HepG2 (cell line): Measurements from ENCODE around the gene TAMALIN. TPM values are rescaled to one million over a fixed set of nuclear protein-coding genes. Genes with fewer than 3 reads are reported as not detected.
A peak's percentile ranks its signal among the peaks of the same experiment; 100 is the strongest.

Experiments
- ATF7-NPFF ChIP-seq: sonication (generic); formaldehyde crosslinking; IDR thresholded peaks from 2 replicates; pipeline ENCODE4 v1.8.1; 2023; ENCODE audit warnings: mild to moderate bottlenecking, low read depth, missing genetic modification reagents, moderate library complexity
- BATF2 ChIP-seq: sonication (generic); formaldehyde crosslinking; IDR thresholded peaks from 2 replicates; pipeline ENCODE4 v1.8.0; 2022; ENCODE audit warnings: mild to moderate bottlenecking, missing genetic modification reagents, moderate library complexity
- CBX5 ChIP-seq: sonication (generic); formaldehyde crosslinking; IDR thresholded peaks from 2 replicates; pipeline ENCODE4 v1.4.0; 2020; ENCODE audit warnings: missing genetic modification reagents, borderline replicate concordance
- ETS1 ChIP-seq: sonication (generic); formaldehyde crosslinking; IDR thresholded peaks from 2 replicates; pipeline ENCODE4 v1.4.0; 2020; ENCODE audit warnings: missing genetic modification reagents
- FOXC1 ChIP-seq: sonication (generic); formaldehyde crosslinking; IDR thresholded peaks from 2 replicates; pipeline ENCODE4 v1.8.0; 2022; ENCODE audit warnings: mild to moderate bottlenecking, missing genetic modification reagents, borderline replicate concordance
- FOXP1 ChIP-seq, 2 experiments: fragments of 450-650 bp in 1 of 2; IDR thresholded peaks; 2 replicates each; pipeline ENCODE4 v1.6.1; 2017 to 2018; ENCODE audit warnings: antibody characterized with exemption in 1 of 2
- HOXA3 ChIP-seq: sonication (generic); formaldehyde crosslinking; IDR thresholded peaks from 2 replicates; pipeline ENCODE4 v1.5.0; 2020; ENCODE audit warnings: missing genetic modification reagents
- JUN ChIP-seq: sonication (generic); formaldehyde crosslinking; IDR thresholded peaks from 2 replicates; pipeline ENCODE4 v1.4.0; 2020; ENCODE audit warnings: mild to moderate bottlenecking, missing genetic modification reagents
- KLF15 ChIP-seq: sonication (generic); formaldehyde crosslinking; IDR thresholded peaks from 2 replicates; pipeline ENCODE4 v1.8.1; 2023; ENCODE audit warnings: borderline replicate concordance, mild to moderate bottlenecking, inconsistent platforms, missing genetic modification reagents, mixed read lengths
- LCORL ChIP-seq, 2 experiments: fragments of 450-650 bp in 1 of 2; sonication (generic) in 1 of 2; formaldehyde crosslinking in 1 of 2; IDR thresholded peaks; 2 replicates each; pipeline versions ENCODE4 v1.5.0 to v1.6.1; 2017 to 2020; ENCODE audit warnings: antibody characterized with exemption in 1 of 2, missing genetic modification reagents in 1 of 2
- MED1 ChIP-seq: sonication (generic); formaldehyde crosslinking; IDR thresholded peaks from 2 replicates; pipeline ENCODE4 v1.4.0; 2020; ENCODE audit warnings: missing genetic modification reagents
- RFXANK ChIP-seq: IDR thresholded peaks from 2 replicates; pipeline ENCODE4 v1.6.1; 2016
- SMC3 ChIP-seq: IDR thresholded peaks from 2 replicates; pipeline ENCODE4 v1.6.1; 2011; ENCODE audit warnings: low read length, improper control_type of control experiment
- SOX13 ChIP-seq, 3 experiments: fragments of 450-650 bp in 1 of 3; sonication (generic) in 1 of 3; formaldehyde crosslinking in 1 of 3; IDR thresholded peaks in 2 of 3; conservative IDR thresholded peaks in 1 of 3; 2 replicates each; pipeline versions ENCODE4 v1.5.0 to v1.6.1; 2016 to 2020; ENCODE audit warnings: antibody characterized with exemption in 1 of 3, mild to moderate bottlenecking in 1 of 3, missing compliant biosample characterization in 1 of 3, missing genetic modification reagents in 1 of 3, moderate library complexity in 1 of 3
- TFE3 ChIP-seq: IDR thresholded peaks from 2 replicates; pipeline ENCODE4 v1.6.1; 2016
- ZFY ChIP-seq: sonication (generic); formaldehyde crosslinking; IDR thresholded peaks from 2 replicates; pipeline ENCODE4 v1.4.0; 2020; ENCODE audit warnings: missing genetic modification reagents
- ZKSCAN8 ChIP-seq: IDR thresholded peaks from 2 replicates; pipeline ENCODE4 v1.6.1; 2016; ENCODE audit warnings: borderline replicate concordance, missing genetic modification reagents, missing compliant biosample characterization
- ZMYM3 ChIP-seq: sonication (generic); formaldehyde crosslinking; IDR thresholded peaks from 2 replicates; pipeline ENCODE4 v1.5.1; 2020; ENCODE audit warnings: mild to moderate bottlenecking, missing genetic modification reagents
- ZNF414 ChIP-seq: sonication (generic); formaldehyde crosslinking; IDR thresholded peaks from 2 replicates; pipeline ENCODE4 v1.5.0; 2020; ENCODE audit warnings: missing genetic modification reagents
- ZNF484 ChIP-seq: sonication (generic); formaldehyde crosslinking; IDR thresholded peaks from 2 replicates; pipeline ENCODE4 v1.5.1; 2020; ENCODE audit warnings: mild to moderate bottlenecking, low read depth, missing genetic modification reagents, borderline replicate concordance
- ZNF552 ChIP-seq: sonication (generic); formaldehyde crosslinking; IDR thresholded peaks from 2 replicates; pipeline ENCODE4 v1.9.0; 2022; ENCODE audit warnings: missing genetic modification reagents, mild to moderate bottlenecking, borderline replicate concordance
- ZNF670 ChIP-seq: sonication (generic); formaldehyde crosslinking; IDR thresholded peaks from 2 replicates; pipeline ENCODE4 v1.8.0; 2022; ENCODE audit warnings: mild to moderate bottlenecking, missing genetic modification reagents, borderline replicate concordance
- polyA plus RNA-seq, 8 experiments: library from polyadenylated mRNA; depleted of rRNA in 3 of 8; stranded (reverse) in 7 of 8; unstranded in 1 of 8; fragments of >200 nt; fragmentation: Illumina TruSeq in 4 of 8; extraction: Trizol in 4 of 8; gene quantifications; 2 replicates each; pipeline versions ENCODE4 v1.2.1 to v1.2.3, GENCODE V29; 2011 to 2016; ENCODE audit warnings: low read depth in 4 of 8, missing spikeins in 1 of 8, mixed read lengths in 1 of 8; ENCODE audit not compliant: insufficient read depth in 1 of 8
- total RNA-seq, 5 experiments: library from RNA; depleted of rRNA; stranded (reverse); fragments of >200 nt; fragmentation: Illumina TruSeq; extraction: Trizol; gene quantifications; 2 replicates each; pipeline ENCODE4 v1.2.3, GENCODE V29; 2016; ENCODE audit warnings: low read depth in 1 of 5

TAMALIN gene
- total and polyA plus RNA-seq, 2 of the 13 experiments (the other 11 are each of a cell fraction or from before 2014, with no cell fraction given) = 2.9 to 10.9 TPM

GRCh38 chr12:52023182-52023975 is 16.6 kb downstream of the TAMALIN start (continued):
- TF ChIP-seq CBX5 (CRISPR knock-in tag) = no peak
- TF ChIP-seq ZNF484 (CRISPR knock-in tag) = no peak
- TF ChIP-seq SMC3 = no peak; the same call in 1 of the 2 replicates
- no peak for TF ChIP-seq FOXP1 (IDR thresholded peaks at IDR 0.05)
- TF ChIP-seq FOXP1 (CRISPR knock-in tag; IDR thresholded peaks at IDR 0.05) = no peak
- TF ChIP-seq ZKSCAN8 (CRISPR knock-in tag) = no peak
- TF ChIP-seq RFXANK (CRISPR knock-in tag) = no peak
- peak; percentile 52 for TF ChIP-seq ZFY (CRISPR knock-in tag)
- TF ChIP-seq HOXA3 (CRISPR knock-in tag) = no peak
- TF ChIP-seq ZNF414 (CRISPR knock-in tag) = no peak; the same call in 1 of the 2 replicates
- TF ChIP-seq JUN (CRISPR knock-in tag) = no peak
- 0 out of 2 replicates have a peak, but pooled peaks have one; percentile 56 for TF ChIP-seq KLF15 (CRISPR knock-in tag)
- TF ChIP-seq LCORL (IDR thresholded peaks at IDR 0.05) = no peak
- TF ChIP-seq LCORL (CRISPR knock-in tag; IDR thresholded peaks at IDR 0.05) = peak; percentile 48; the same call in 1 of the 2 replicates
- TF ChIP-seq SOX13 (IDR thresholded peaks at IDR 0.05) = no peak
- no peak for TF ChIP-seq SOX13 (CRISPR knock-in tag; conservative IDR thresholded peaks at IDR 0.05 in 1 of 2, IDR thresholded peaks at IDR 0.05 in 1 of 2)
- no peak for TF ChIP-seq ETS1 (CRISPR knock-in tag)
- no peak for TF ChIP-seq BATF2 (CRISPR knock-in tag)
- no peak for TF ChIP-seq ZNF670 (CRISPR knock-in tag)
- TF ChIP-seq ATF7-NPFF (CRISPR knock-in tag) = no peak
- TF ChIP-seq ZNF552 = no peak
- no peak for TF ChIP-seq TFE3 (CRISPR knock-in tag)
- no peak; the same call in 1 of the 2 replicates for TF ChIP-seq FOXC1 (CRISPR knock-in tag)
- TF ChIP-seq MED1 (CRISPR knock-in tag) = peak; percentile 46; the same call in 1 of the 2 replicates
- TF ChIP-seq ZMYM3 (CRISPR knock-in tag) = peak; percentile 73; the same call in 1 of the 2 replicates
